DOHH2 (cell line): ENCODE results near the gene OPRL1.

Experiments
- H3F3A ChIP-seq: fragments of 200-600 bp; sonication (generic), shearing (Covaris generic); 2 replicates; pipeline ENCODE4 v1.6.0; 2016; ENCODE audit warnings: antibody characterized with exemption, mild to moderate bottlenecking; ENCODE audit not compliant: control insufficient read depth, insufficient read depth
- H3K27ac ChIP-seq: fragments of 200-600 bp; sonication (generic); 2 replicates; pipeline ENCODE4 v1.5.1; 2014; ENCODE audit warnings: low read depth, mild to moderate bottlenecking, low read length, moderate library complexity
- H3K27me3 ChIP-seq: fragments of 200-600 bp; sonication (generic); 2 replicates; pipeline ENCODE4 v1.6.1; 2014; ENCODE audit warnings: mild to moderate bottlenecking, low read length, mixed read lengths; ENCODE audit not compliant: control insufficient read depth
- H3K36me3 ChIP-seq: fragments of 200-600 bp; sonication (generic); 2 replicates; pipeline ENCODE4 v1.6.1; 2014; ENCODE audit warnings: mild to moderate bottlenecking, low read length, moderate library complexity, mixed read lengths; ENCODE audit not compliant: control insufficient read depth
- H3K4me1 ChIP-seq: fragments of 200-600 bp; sonication (generic); 2 replicates; pipeline ENCODE4 v1.6.1; 2014; ENCODE audit warnings: mild to moderate bottlenecking, low read length, mixed read lengths; ENCODE audit not compliant: control insufficient read depth
- H3K4me2 ChIP-seq: fragments of 200-600 bp; sonication (generic); 2 replicates; pipeline ENCODE4 v1.6.0; 2014; ENCODE audit warnings: mild to moderate bottlenecking, low read length, moderate library complexity
- H3K4me3 ChIP-seq: fragments of 200-600 bp; sonication (generic); 2 replicates; pipeline ENCODE4 v1.5.1; 2014; ENCODE audit warnings: mild to moderate bottlenecking, low read length, mixed read lengths
- H3K79me2 ChIP-seq: fragments of 200-600 bp; sonication (generic); 2 replicates; pipeline ENCODE4 v1.6.1; 2014; ENCODE audit warnings: mild to moderate bottlenecking, low read length, mixed read lengths; ENCODE audit not compliant: control insufficient read depth
- H3K9me2 ChIP-seq: fragments of 200-600 bp; sonication (generic); replicated peaks from 2 replicates; pipeline ENCODE4 v1.6.1; 2014; ENCODE audit warnings: mild to moderate bottlenecking, low read length, mixed read lengths; ENCODE audit not compliant: control insufficient read depth
- H3K9me3 ChIP-seq: fragments of 200-600 bp; sonication (generic); 2 replicates; pipeline ENCODE4 v1.6.1; 2014; ENCODE audit warnings: antibody characterized with exemption, low read length, mixed read lengths; ENCODE audit not compliant: control insufficient read depth, insufficient read depth
- H4K20me1 ChIP-seq: fragments of 200-600 bp; sonication (generic); 2 replicates; pipeline ENCODE4 v1.6.0; 2014; ENCODE audit warnings: low read depth, mild to moderate bottlenecking, antibody characterized with exemption, low read length, moderate library complexity; ENCODE audit not compliant: control insufficient read depth, insufficient read depth
- EZH2phosphoT487 ChIP-seq: fragments of 200-600 bp; sonication (generic); IDR thresholded peaks from 2 replicates; pipeline ENCODE4 v1.6.1; 2017; ENCODE audit warnings: borderline replicate concordance, mild to moderate bottlenecking, antibody characterized with exemption, low read length, moderate library complexity, mixed read lengths
- TF ChIP-seq, protein P1 (sequence below): fragments of 200-600 bp; sonication (generic); IDR thresholded peaks from one replicate; pipeline ENCODE4 v1.5.1; 2014; ENCODE audit warnings: antibody characterized with exemption, mild to moderate bottlenecking, low read depth, low read length; ENCODE audit not compliant: poor library complexity, severe bottlenecking

The OPRL1 gene

DNA sequence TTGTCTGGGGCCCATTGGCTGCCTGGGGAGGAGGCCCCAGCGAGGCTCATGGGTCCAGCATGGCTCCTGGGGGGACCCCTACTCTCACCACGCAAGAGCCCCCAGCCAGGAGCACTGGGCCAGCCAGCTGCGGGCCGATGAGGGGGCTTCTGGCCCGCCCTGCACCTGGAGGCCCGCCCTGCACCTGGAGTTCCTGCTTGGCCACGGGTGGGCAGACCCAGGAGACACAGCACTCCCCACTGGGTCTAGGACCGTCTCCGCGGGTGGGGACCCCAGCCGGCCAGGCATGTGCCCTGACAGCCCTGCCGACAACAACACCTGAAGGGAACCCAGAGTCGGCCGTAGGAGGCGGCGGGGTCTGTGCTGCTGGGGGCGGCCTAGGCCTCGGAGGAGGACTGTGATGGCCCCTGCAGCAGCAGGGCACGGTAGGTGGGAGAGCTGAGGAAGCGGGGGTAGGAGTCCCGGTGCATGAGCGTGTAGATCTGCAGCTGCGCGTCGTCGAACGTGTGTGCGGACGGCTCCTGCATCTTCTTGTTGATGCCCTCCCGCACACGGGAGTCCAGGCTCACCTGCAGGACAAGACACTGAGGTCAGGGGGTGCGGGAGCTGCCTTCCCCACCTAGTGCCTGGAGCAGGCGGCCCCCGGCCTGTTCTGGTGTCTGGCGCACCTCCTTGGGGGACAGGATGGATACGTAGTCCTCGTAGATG is 6.3 kb upstream of the OPRL1 start:
- H3K4me1 ChIP-seq, result peaks cover 63% of the 10 kb centered on the region
- H3K9me2 ChIP-seq, result no peaks in the 10 kb centered on the region
- H3K9me3 ChIP-seq, result no peaks in the 10 kb centered on the region
- H3F3A ChIP-seq, result peaks cover 12% of the 10 kb centered on the region
- peaks cover 18% of the 10 kb centered on the region for H3K79me2 ChIP-seq
- peaks cover 58% of the 10 kb centered on the region for H3K36me3 ChIP-seq
- 0 out of 2 replicates have a peak overlapping the region, but pooled peaks have one; percentile 70 for H3K27ac ChIP-seq
- H3K4me2 ChIP-seq, result no peak overlapping the region
- no peaks in the 10 kb centered on the region for H4K20me1 ChIP-seq
- TF ChIP-seq, protein P1, sequence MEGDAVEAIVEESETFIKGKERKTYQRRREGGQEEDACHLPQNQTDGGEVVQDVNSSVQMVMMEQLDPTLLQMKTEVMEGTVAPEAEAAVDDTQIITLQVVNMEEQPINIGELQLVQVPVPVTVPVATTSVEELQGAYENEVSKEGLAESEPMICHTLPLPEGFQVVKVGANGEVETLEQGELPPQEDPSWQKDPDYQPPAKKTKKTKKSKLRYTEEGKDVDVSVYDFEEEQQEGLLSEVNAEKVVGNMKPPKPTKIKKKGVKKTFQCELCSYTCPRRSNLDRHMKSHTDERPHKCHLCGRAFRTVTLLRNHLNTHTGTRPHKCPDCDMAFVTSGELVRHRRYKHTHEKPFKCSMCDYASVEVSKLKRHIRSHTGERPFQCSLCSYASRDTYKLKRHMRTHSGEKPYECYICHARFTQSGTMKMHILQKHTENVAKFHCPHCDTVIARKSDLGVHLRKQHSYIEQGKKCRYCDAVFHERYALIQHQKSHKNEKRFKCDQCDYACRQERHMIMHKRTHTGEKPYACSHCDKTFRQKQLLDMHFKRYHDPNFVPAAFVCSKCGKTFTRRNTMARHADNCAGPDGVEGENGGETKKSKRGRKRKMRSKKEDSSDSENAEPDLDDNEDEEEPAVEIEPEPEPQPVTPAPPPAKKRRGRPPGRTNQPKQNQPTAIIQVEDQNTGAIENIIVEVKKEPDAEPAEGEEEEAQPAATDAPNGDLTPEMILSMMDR, result no peak
- no peak for TF ChIP-seq EZH2phosphoT487
- no peak overlapping the region for H3K4me3 ChIP-seq
- H3K27me3 ChIP-seq, result no peaks in the 10 kb centered on the region

DNA sequence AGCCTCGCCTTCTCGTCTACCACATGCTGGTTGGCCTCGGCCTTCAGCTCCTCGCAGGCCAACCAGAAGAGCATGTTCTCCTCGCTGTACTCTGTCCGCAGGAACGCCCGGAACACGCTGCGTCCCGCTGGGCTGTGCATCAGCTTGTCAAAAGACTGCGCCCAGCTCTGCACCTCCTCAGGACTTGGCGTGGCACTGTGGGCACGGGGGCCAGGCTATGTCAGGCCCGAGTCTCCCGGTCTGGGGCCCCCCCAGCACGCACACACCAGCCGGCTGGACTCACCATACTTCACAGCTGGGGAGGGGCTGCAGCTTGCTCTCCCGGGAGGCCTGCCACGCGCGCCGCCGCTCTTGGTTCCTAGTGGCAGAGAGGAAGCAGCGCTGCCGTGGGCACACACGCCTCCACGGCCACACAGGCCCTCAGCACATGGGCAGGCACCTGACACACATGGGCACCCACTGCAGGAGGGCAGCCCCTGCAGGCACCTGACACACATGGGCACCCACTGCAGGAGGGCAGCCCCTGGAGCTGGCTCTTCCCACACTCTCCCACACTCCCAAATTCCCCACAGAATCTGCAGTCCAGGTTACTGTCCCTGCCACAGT is 5.6 kb upstream of the OPRL1 start:
- TF ChIP-seq, protein P1, result no peak
- TF ChIP-seq EZH2phosphoT487, result no peak
- no peaks in the 10 kb centered on the region for H3K9me2 ChIP-seq
- peaks cover 64% of the 10 kb centered on the region for H3K36me3 ChIP-seq
- no peak overlapping the region for H3K27ac ChIP-seq
- peaks cover 25% of the 10 kb centered on the region for H3K79me2 ChIP-seq
- H3K4me2 ChIP-seq, result no peak overlapping the region
- no peaks in the 10 kb centered on the region for H3K27me3 ChIP-seq
- no peaks in the 10 kb centered on the region for H3K9me3 ChIP-seq
- H3F3A ChIP-seq, result peaks cover 15% of the 10 kb centered on the region
- no peaks in the 10 kb centered on the region for H4K20me1 ChIP-seq
- no peak overlapping the region for H3K4me3 ChIP-seq
- H3K4me1 ChIP-seq, result peaks cover 64% of the 10 kb centered on the region

DNA sequence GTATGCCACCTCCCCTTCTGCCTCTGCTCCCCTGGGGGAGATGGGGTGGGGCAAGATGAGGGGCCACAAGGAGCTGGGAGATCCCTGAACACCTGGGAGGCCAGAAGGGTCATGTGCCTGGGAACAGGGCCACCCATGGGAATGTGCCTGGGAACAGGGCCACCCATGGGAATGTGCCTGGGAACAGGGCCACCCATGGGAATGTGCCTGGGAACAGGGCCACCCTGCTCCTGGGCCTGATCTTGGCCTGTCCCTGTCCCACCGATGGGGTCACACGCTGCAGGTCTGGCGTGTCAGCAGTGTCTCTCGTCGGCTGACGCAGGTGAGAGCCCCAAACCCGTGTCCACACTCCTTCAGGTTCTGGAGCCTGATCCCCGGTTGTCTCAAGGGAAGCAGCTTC is 4.9 kb upstream of the OPRL1 start:
- Histone ChIP-seq H3K36me3 (peaks cover 65% of the 10 kb centered on the region), H3F3A (peaks cover 15% of the 10 kb centered on the region), H3K27ac (no peak overlapping the region), H4K20me1 (no peaks in the 10 kb centered on the region), H3K9me2 (no peaks in the 10 kb centered on the region), H3K4me2 (no peak overlapping the region), H3K4me3 (no peak overlapping the region), H3K27me3 (no peaks in the 10 kb centered on the region), H3K4me1 (peaks cover 63% of the 10 kb centered on the region), H3K9me3 (no peaks in the 10 kb centered on the region), H3K79me2 (peaks cover 25% of the 10 kb centered on the region)
- TF ChIP-seq EZH2phosphoT487, result no peak
- TF ChIP-seq, protein P1, result no peak
